HFF-Myc (cell line): ENCODE measurements around the gene RELA.
A peak's percentile ranks its signal among the peaks of the same experiment; 100 is the strongest.

Source experiments
- DNase-seq: peaks from one replicate; pipeline ENCODE4 v3.0.0-alpha.2; 2011; ENCODE audit warnings: low read depth; ENCODE audit errors: extremely low read depth
- H3K4me3 ChIP-seq: replicated peaks from 2 replicates; pipeline ENCODE4 v1.5.1; 2011; ENCODE audit warnings: low read depth, mild to moderate bottlenecking, control low read depth, low read length
- TF ChIP-seq, protein P1 (sequence below): IDR thresholded peaks from 2 replicates; pipeline ENCODE4 v1.5.1; 2012; ENCODE audit warnings: mild to moderate bottlenecking, low read depth, low read length, control low read depth; ENCODE audit errors: missing control alignments

Gene RELA

DNA sequence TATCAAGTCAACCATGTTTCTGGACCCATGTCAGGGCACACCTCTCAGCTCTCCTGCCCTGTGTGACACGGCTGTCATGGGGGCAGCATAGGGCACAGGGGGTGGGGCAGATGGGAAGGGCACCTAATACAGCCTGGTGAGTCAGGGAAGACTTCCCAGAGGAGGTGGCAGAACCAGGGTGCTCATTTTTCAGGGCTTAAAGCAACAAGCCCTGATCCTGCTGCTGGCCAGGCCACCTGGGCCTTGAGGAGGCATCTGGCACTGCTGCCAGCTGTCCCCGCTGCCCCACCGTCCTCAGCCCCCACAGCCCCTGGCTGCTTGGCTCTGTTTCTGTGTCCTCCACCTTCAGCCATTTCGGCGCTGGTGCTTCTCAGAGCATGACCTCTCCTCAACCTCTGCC lies 53.1 kb downstream of the RELA start:
- TF ChIP-seq, protein P1, sequence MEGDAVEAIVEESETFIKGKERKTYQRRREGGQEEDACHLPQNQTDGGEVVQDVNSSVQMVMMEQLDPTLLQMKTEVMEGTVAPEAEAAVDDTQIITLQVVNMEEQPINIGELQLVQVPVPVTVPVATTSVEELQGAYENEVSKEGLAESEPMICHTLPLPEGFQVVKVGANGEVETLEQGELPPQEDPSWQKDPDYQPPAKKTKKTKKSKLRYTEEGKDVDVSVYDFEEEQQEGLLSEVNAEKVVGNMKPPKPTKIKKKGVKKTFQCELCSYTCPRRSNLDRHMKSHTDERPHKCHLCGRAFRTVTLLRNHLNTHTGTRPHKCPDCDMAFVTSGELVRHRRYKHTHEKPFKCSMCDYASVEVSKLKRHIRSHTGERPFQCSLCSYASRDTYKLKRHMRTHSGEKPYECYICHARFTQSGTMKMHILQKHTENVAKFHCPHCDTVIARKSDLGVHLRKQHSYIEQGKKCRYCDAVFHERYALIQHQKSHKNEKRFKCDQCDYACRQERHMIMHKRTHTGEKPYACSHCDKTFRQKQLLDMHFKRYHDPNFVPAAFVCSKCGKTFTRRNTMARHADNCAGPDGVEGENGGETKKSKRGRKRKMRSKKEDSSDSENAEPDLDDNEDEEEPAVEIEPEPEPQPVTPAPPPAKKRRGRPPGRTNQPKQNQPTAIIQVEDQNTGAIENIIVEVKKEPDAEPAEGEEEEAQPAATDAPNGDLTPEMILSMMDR: no peak
- no peak overlapping the region for H3K4me3 ChIP-seq
- no peak for DNase-seq

DNA sequence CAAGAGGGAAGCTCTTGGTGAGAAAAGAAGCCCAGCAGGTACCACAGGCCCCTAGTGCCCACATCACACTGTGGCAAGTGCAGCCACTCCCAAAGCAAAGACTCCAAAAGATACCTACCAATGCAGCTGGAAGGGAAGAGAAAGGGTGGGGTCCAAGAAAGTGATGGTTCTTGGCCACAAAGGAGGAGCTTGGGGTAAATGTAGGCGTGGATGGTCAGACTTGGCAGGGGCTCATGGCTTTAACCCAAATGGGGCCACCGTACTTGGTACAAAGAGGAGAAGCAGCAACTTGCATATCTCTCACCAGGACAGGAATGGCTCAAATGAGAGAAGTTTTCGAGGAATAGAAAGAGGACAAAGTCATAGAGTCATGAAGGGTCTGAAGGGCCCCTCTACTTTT lies 53.5 kb downstream of the RELA start:
- H3K4me3 ChIP-seq: no peak overlapping the region
- no peak for DNase-seq
- TF ChIP-seq, protein P1: no peak

DNA sequence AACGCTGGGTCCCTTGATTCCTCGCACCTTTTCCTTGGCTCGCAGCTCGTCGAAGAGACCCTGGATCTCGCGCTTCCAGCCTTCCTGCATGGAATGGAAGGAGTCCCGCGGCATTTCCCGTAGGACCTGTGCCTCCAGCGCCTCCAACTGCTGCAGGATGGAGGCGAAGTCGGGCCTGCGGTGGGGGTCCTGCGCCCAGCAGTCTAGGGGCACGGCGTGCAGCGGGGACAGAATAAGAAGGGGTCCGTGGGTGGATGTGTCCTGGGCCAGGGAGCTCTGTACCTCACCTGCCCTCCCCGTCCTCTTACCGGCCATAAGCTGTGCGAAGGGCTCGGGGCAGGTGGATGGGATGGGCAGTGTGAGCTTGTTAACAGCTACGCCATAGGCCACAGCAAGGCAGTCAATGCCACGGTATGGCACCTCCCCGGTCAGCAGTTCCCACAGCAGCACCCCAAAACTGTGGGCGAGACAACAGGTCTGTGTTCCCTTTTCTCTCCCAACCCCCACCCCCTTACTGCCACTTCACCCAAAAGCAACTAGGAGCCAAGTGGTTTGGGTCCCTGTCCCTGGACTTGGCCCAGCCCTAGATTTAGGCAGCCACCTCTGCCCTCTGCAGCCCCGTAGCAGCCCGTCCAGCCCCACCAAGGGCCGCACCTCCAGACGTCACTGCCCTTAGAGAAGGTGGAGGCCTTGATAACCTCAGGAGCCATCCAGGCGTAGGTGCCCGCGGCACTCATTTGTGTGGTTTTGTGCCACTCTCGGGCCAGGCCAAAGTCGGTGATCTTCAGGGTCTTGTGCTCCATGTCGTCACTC lies 54.9 kb downstream of the RELA start:
- no peak for DNase-seq
- H3K4me3 ChIP-seq: peak overlapping the region; percentile 35
- TF ChIP-seq, protein P1: no peak

DNA sequence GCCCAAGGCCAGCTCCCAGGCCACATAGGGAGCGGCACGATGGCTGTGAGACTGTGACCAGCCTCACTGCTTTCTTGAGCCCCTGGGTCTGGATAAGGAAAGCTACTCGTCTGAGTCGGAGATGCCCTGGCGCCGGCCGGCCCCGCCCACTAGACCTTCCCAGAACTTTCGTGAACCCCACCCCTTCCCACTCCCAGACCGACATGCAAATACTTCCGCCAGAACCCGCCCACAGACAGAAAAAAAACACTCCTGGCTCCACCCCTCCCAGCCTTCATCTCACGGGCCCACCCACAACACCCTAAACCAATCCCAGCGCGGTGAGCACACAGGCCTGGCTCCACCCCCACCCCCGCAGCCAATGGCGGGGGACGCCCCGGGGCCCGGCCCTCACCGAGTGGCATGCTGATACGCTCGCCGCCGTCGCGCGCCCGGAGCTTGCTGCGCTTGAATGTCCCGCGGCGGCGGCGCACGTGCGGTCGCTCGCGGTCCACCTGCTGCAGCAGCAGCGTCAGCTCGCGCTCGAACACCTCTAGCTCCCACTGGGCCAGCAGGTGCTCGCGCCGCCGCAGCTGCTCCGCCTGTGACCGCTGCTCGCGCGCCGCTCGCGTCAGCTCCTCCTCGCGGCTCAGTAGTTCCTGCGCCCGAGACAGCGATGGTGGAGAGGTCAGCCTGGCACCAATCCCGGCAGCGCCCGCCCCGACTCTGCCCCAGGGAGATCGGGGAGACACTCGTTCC lies 55.7 kb downstream of the RELA start:
- TF ChIP-seq, protein P1: no peak
- H3K4me3 ChIP-seq: peak overlapping the region; percentile 35
- peak; percentile 88 for DNase-seq

DNA sequence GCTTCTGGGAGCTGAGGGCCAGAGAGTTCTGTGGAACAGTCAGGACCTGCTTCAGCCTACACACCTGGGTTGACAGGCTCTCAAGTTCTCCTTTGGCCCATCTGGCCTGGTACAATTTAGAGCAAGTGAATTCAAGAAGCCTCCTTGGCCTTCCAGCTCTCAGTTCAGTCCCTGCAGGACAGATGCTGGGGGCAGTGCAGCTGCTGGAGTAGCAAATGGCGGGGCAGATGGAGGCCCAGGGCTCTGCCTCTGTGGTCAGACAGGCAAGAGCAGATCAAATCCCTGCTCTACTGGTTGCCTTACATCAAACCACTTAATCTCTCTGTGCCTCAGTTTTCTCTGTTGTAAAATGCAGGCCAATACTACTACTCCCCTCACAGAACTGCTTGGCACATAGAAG lies 58.5 kb downstream of the RELA start:
- DNase-seq: no peak
- H3K4me3 ChIP-seq: no peak overlapping the region
- TF ChIP-seq, protein P1: no peak
